Measurements from ENCODE around the gene PSMB7.

PSMB7 gene

GRCh38 chr9:124303762-124304161 is 111.5 kb downstream of the PSMB7 start:
- peak overlapping the region; percentile 78 for H4K91ac ChIP-seq (ENCODE audit: low read depth, low read length)

More at GRCh38 chr9:124303762-124304161, 111.5 kb downstream of the PSMB7 start:
- no peak overlapping the region for H3K9ac ChIP-seq (ENCODE audit: low read length)
- H4K12ac ChIP-seq (ENCODE audit: low read depth, low read length): no peak overlapping the region
- H3K4me1 ChIP-seq (ENCODE audit: control insufficient read depth in 1 of 2, insufficient read depth in 2 of 2, low read length in 2 of 2): peaks cover 51 to 63% of the 10 kb centered on the region in 2 experiments
- H2AFZ ChIP-seq (ENCODE audit: insufficient read depth, low read length, poor library complexity): no peak overlapping the region
- peak overlapping the region; percentile 30 for H3K4ac ChIP-seq (ENCODE audit: low read depth, low read length)
- peak overlapping the region; percentile 5 for H3K18ac ChIP-seq (ENCODE audit: low read length)
- H3K9me3 ChIP-seq (ENCODE audit: insufficient read depth, low read depth, low read length): no peaks in the 10 kb centered on the region
- H4K8ac ChIP-seq (ENCODE audit: low read depth, low read length): no peak overlapping the region
- peak overlapping the region; percentile 52 for H2BK120ac ChIP-seq (ENCODE audit: insufficient read depth, low read length, poor library complexity)
- H2BK12ac ChIP-seq (ENCODE audit: low read length): peak overlapping the region; percentile 37
- no peak overlapping the region for H2BK5ac ChIP-seq (ENCODE audit: low read depth, low read length, poor library complexity)
- WGBS (ENCODE audit: extremely low coverage, insufficient coverage, insufficient read length): no CpG with 5 or more reads among the region's 14 CpGs
- no peak overlapping the region for H3K4me2 ChIP-seq (ENCODE audit: low read length)
- peak overlapping the region; percentile 57 for H3K27ac ChIP-seq (ENCODE audit: low read depth, low read length)
- H3K14ac ChIP-seq (ENCODE audit: low read length): peak overlapping the region; percentile 57
- no peaks in the 10 kb centered on the region for H3K27me3 ChIP-seq (ENCODE audit: insufficient read depth, low read length)
- H3K36me3 ChIP-seq (ENCODE audit: control insufficient read depth in 1 of 2, insufficient read depth in 2 of 2, low read length in 2 of 2): peaks cover 20 to 21% of the 10 kb centered on the region in 2 experiments
- H2AK5ac ChIP-seq (ENCODE audit: low read length): peak overlapping the region; percentile 57
- H3K79me1 ChIP-seq (ENCODE audit: low read length): peaks cover 41% of the 10 kb centered on the region
- no peak overlapping the region for H3K4me3 ChIP-seq (ENCODE audit: low read depth, low read length)
- no peak overlapping the region for H3K23ac ChIP-seq (ENCODE audit: low read length)
- no peak for DNase-seq
- peaks cover 9% of the 10 kb centered on the region for H3K79me2 ChIP-seq (ENCODE audit: control insufficient read depth, insufficient read depth, low read length, poor library complexity)
